DOHH2 (cell line): ENCODE data around the gene OXTR.
A peak's percentile ranks its signal among the peaks of the same experiment; 100 is the strongest.

ENCODE experiments used
- H3F3A ChIP-seq: fragments of 200-600 bp; sonication (generic), shearing (Covaris generic); 2 replicates; pipeline ENCODE4 v1.6.0; 2016; ENCODE audit warnings: antibody characterized with exemption, mild to moderate bottlenecking; ENCODE audit not compliant: control insufficient read depth, insufficient read depth
- H3K27ac ChIP-seq: fragments of 200-600 bp; sonication (generic); 2 replicates; pipeline ENCODE4 v1.5.1; 2014; ENCODE audit warnings: low read depth, mild to moderate bottlenecking, low read length, moderate library complexity
- H3K27me3 ChIP-seq: fragments of 200-600 bp; sonication (generic); 2 replicates; pipeline ENCODE4 v1.6.1; 2014; ENCODE audit warnings: mild to moderate bottlenecking, low read length, mixed read lengths; ENCODE audit not compliant: control insufficient read depth
- H3K36me3 ChIP-seq: fragments of 200-600 bp; sonication (generic); 2 replicates; pipeline ENCODE4 v1.6.1; 2014; ENCODE audit warnings: mild to moderate bottlenecking, low read length, moderate library complexity, mixed read lengths; ENCODE audit not compliant: control insufficient read depth
- H3K4me1 ChIP-seq: fragments of 200-600 bp; sonication (generic); 2 replicates; pipeline ENCODE4 v1.6.1; 2014; ENCODE audit warnings: mild to moderate bottlenecking, low read length, mixed read lengths; ENCODE audit not compliant: control insufficient read depth
- H3K4me2 ChIP-seq: fragments of 200-600 bp; sonication (generic); 2 replicates; pipeline ENCODE4 v1.6.0; 2014; ENCODE audit warnings: mild to moderate bottlenecking, low read length, moderate library complexity
- H3K4me3 ChIP-seq: fragments of 200-600 bp; sonication (generic); 2 replicates; pipeline ENCODE4 v1.5.1; 2014; ENCODE audit warnings: mild to moderate bottlenecking, low read length, mixed read lengths
- H3K79me2 ChIP-seq: fragments of 200-600 bp; sonication (generic); 2 replicates; pipeline ENCODE4 v1.6.1; 2014; ENCODE audit warnings: mild to moderate bottlenecking, low read length, mixed read lengths; ENCODE audit not compliant: control insufficient read depth
- H3K9me2 ChIP-seq: fragments of 200-600 bp; sonication (generic); replicated peaks from 2 replicates; pipeline ENCODE4 v1.6.1; 2014; ENCODE audit warnings: mild to moderate bottlenecking, low read length, mixed read lengths; ENCODE audit not compliant: control insufficient read depth
- H3K9me3 ChIP-seq: fragments of 200-600 bp; sonication (generic); 2 replicates; pipeline ENCODE4 v1.6.1; 2014; ENCODE audit warnings: antibody characterized with exemption, low read length, mixed read lengths; ENCODE audit not compliant: control insufficient read depth, insufficient read depth
- H4K20me1 ChIP-seq: fragments of 200-600 bp; sonication (generic); 2 replicates; pipeline ENCODE4 v1.6.0; 2014; ENCODE audit warnings: low read depth, mild to moderate bottlenecking, antibody characterized with exemption, low read length, moderate library complexity; ENCODE audit not compliant: control insufficient read depth, insufficient read depth
- EZH2phosphoT487 ChIP-seq: fragments of 200-600 bp; sonication (generic); IDR thresholded peaks from 2 replicates; pipeline ENCODE4 v1.6.1; 2017; ENCODE audit warnings: borderline replicate concordance, mild to moderate bottlenecking, antibody characterized with exemption, low read length, moderate library complexity, mixed read lengths
- TF ChIP-seq, protein P1 (sequence below): fragments of 200-600 bp; sonication (generic); IDR thresholded peaks from one replicate; pipeline ENCODE4 v1.5.1; 2014; ENCODE audit warnings: antibody characterized with exemption, mild to moderate bottlenecking, low read depth, low read length; ENCODE audit not compliant: poor library complexity, severe bottlenecking

The OXTR gene

DNA sequence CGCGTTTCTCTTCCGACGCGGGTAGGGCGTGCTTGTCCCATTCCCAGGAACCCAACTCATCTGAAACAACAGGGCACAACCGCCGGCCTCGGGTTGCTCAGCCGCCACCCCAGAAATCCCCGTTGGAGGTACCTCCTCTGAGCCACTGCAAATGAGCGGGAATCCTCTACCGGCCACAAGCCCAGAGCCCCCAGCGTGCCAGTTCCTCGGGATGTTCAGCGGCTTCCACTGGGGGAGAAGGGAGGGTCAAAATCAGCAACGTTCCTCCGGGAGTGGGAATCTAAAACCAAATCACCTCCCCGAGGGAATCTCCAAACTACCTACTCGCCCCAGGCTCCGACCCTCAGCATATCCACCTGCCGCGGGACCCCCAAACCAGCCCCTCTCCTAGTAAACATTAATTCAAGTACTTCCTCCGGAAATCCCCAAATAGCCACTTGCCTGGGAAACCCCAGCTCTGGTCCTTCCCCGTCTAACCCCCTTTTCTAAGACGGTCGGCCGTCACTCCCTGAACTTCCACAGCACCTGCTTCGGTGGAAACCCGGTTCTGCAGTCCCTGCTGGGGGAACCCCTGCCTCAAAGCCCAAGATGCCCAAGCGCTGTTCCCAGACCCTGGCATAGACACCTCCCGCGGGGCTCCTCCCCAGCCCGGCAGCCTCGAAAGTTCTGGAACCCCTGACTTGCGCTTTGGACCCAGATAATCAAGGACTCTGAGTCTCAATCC lies 887 bp downstream of the OXTR start:
- Histone ChIP-seq H3K9me3 (no peaks in the 10 kb centered on the region), H4K20me1 (no peaks in the 10 kb centered on the region), H3K27me3 (peaks cover 29% of the 10 kb centered on the region), H3K4me2 (peak overlapping the region; percentile 70), H3K36me3 (no peaks in the 10 kb centered on the region), H3K79me2 (no peaks in the 10 kb centered on the region), H3K9me2 (no peaks in the 10 kb centered on the region), H3K4me3 (peak overlapping the region; percentile 55), H3F3A (no peaks in the 10 kb centered on the region), H3K27ac (no peak overlapping the region), H3K4me1 (peaks cover 7% of the 10 kb centered on the region)
- no peak for TF ChIP-seq EZH2phosphoT487
- TF ChIP-seq, protein P1, sequence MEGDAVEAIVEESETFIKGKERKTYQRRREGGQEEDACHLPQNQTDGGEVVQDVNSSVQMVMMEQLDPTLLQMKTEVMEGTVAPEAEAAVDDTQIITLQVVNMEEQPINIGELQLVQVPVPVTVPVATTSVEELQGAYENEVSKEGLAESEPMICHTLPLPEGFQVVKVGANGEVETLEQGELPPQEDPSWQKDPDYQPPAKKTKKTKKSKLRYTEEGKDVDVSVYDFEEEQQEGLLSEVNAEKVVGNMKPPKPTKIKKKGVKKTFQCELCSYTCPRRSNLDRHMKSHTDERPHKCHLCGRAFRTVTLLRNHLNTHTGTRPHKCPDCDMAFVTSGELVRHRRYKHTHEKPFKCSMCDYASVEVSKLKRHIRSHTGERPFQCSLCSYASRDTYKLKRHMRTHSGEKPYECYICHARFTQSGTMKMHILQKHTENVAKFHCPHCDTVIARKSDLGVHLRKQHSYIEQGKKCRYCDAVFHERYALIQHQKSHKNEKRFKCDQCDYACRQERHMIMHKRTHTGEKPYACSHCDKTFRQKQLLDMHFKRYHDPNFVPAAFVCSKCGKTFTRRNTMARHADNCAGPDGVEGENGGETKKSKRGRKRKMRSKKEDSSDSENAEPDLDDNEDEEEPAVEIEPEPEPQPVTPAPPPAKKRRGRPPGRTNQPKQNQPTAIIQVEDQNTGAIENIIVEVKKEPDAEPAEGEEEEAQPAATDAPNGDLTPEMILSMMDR: no peak

DNA sequence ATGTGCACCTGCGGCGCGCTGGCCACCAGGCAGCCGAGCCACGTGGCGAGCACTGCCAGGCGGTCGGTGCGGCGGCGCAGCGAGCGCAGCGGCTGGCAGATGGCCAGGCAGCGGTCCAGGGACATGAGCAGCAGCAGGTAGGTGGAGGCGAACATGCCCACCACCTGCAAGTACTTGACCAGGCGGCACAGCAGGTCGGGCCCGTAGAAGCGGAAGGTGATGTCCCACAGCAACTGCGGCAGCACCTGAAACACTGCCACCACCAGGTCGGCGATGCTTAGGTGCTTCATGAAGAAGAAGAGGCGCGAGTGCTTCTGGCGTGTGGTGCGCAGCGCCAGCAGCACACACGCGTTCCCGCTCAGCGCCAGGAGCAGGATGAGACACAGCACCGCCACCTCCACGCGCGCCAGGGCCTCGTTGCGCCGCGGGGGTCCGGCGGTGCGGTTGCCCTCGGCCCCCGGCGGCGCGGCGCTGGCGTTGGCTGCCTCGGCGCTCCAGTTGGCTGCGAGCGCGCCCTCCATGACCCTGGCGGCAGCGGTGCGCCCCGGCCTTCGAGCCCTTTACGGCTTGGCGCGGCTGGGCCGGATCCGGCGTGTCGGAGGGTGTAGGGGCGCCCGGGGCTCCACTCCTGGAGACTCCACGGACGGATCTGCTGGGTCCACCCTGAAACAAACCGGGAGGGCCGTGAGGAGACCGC lies 1.6 kb downstream of the OXTR start:
- no peaks in the 10 kb centered on the region for H3K9me2 ChIP-seq
- H3K27me3 ChIP-seq: peaks cover 29% of the 10 kb centered on the region
- no peaks in the 10 kb centered on the region for H3F3A ChIP-seq
- no peaks in the 10 kb centered on the region for H3K9me3 ChIP-seq
- H3K27ac ChIP-seq: no peak overlapping the region
- no peaks in the 10 kb centered on the region for H4K20me1 ChIP-seq
- TF ChIP-seq, protein P1: no peak
- TF ChIP-seq EZH2phosphoT487: no peak
- H3K4me2 ChIP-seq: no peak overlapping the region
- H3K36me3 ChIP-seq: no peaks in the 10 kb centered on the region
- no peaks in the 10 kb centered on the region for H3K79me2 ChIP-seq
- H3K4me1 ChIP-seq: peaks cover 7% of the 10 kb centered on the region
- H3K4me3 ChIP-seq: no peak overlapping the region

DNA sequence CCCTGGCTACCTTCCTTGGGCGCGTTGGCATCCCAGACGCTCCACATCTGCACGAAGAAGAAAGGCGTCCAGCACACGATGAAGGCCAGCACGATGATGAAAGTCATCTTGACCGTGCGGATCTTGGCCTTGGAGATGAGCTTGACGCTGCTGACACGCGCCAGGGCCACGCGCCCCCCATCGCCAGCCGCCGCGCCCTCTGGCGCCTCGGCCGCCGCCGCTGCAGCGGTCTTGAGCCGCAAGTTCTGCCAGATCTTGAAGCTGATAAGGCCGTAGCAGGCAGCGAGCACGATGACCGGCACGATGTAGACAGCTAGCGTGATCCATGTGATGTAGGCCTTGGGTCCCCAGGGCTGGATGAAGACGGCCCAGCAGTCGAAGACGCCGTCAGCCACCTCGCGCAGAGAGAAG lies 2.2 kb downstream of the OXTR start:
- Histone ChIP-seq H3K9me3 (no peaks in the 10 kb centered on the region), H3K79me2 (no peaks in the 10 kb centered on the region), H4K20me1 (no peaks in the 10 kb centered on the region), H3K27me3 (peaks cover 29% of the 10 kb centered on the region), H3F3A (no peaks in the 10 kb centered on the region), H3K27ac (no peak overlapping the region), H3K4me2 (no peak overlapping the region), H3K9me2 (no peaks in the 10 kb centered on the region), H3K4me3 (no peak overlapping the region), H3K36me3 (no peaks in the 10 kb centered on the region), H3K4me1 (peaks cover 7% of the 10 kb centered on the region)
- TF ChIP-seq EZH2phosphoT487: no peak
- TF ChIP-seq, protein P1: no peak
